K562 (cell line): ENCODE results near the gene TACC3. TPM values are rescaled to one million over a fixed set of nuclear protein-coding genes. Genes with fewer than 3 reads are reported as not detected.
A peak's percentile ranks its signal among the peaks of the same experiment; 100 is the strongest.

Experiments
- CREBBP ChIP-seq: IDR thresholded peaks from one replicate; pipeline ENCODE4 v1.6.1; 2012; ENCODE audit warnings: low read depth, mild to moderate bottlenecking, control low read depth, inconsistent platforms, low read length
- CTBP1 ChIP-seq: fragments of 450-650 bp; IDR thresholded peaks from 2 replicates; pipeline ENCODE4 v1.6.1; 2016; ENCODE audit warnings: borderline replicate concordance
- HNRNPK ChIP-seq: fragments of 200-400 bp; formaldehyde crosslinking; IDR thresholded peaks from one replicate; pipeline ENCODE4 v1.6.1; 2018; ENCODE audit warnings: mild to moderate bottlenecking, low read depth, low read length; ENCODE audit not compliant: poor library complexity, severe bottlenecking
- MYC ChIP-seq, 2 experiments: fragments of 250-450 bp in 1 of 2; sonication (Bioruptor Pico) in 1 of 2; IDR thresholded peaks; 2 replicates each; pipeline versions ENCODE4 v1.5.1 to v1.6.1; 2012 to 2021; ENCODE audit warnings: low read depth in 2 of 2, borderline replicate concordance in 1 of 2, improper control_type of control experiment in 1 of 2, low read length in 1 of 2, mild to moderate bottlenecking in 1 of 2, moderate library complexity in 1 of 2
- TCF7L2 ChIP-seq: fragments of 150-350 bp; IDR thresholded peaks from 2 replicates; pipeline ENCODE4 v1.6.1; 2016; ENCODE audit warnings: low read depth, mild to moderate bottlenecking, low read length, moderate library complexity
- YY1 ChIP-seq, 3 experiments: IDR thresholded peaks; 2 replicates each; pipeline ENCODE4 v1.6.1; 2011; ENCODE audit warnings: low read length in 2 of 3, mild to moderate bottlenecking in 2 of 3, moderate library complexity in 2 of 3, borderline replicate concordance in 1 of 3, control low read depth in 1 of 3, low read depth in 1 of 3; ENCODE audit not compliant: insufficient read depth in 3 of 3, insufficient replicate concordance in 2 of 3, control insufficient read depth in 1 of 3, insufficient read length in 1 of 3; ENCODE audit errors: extremely low read depth in 1 of 3
- ZBTB12 ChIP-seq: fragments of 250-450 bp; sonication (Bioruptor Pico); IDR thresholded peaks from 2 replicates; pipeline ENCODE4 v1.4.0; 2020
- ZFX ChIP-seq: sonication (generic); formaldehyde crosslinking; IDR thresholded peaks from 2 replicates; pipeline ENCODE4 v1.8.0; 2022; ENCODE audit warnings: mild to moderate bottlenecking, missing genetic modification reagents, moderate library complexity
- ZNF740 ChIP-seq, 3 experiments: fragments of 200-800 bp in 1 of 3; sonication (Bioruptor generic) in 1 of 3; sonication (generic) in 1 of 3; formaldehyde crosslinking in 1 of 3; IDR thresholded peaks; 2 replicates each; pipeline versions ENCODE4 v1.6.1 to v1.8.0; 2016 to 2022; ENCODE audit warnings: mild to moderate bottlenecking in 2 of 3, missing compliant biosample characterization in 2 of 3, missing genetic modification characterization in 2 of 3, missing genetic modification reagents in 1 of 3
- polyA plus RNA-seq, 8 experiments: library from polyadenylated mRNA; depleted of rRNA in 4 of 8; stranded (reverse) in 5 of 8; unstranded in 3 of 8; fragments of >200 nt; fragmentation: Nextera tagmentation in 2 of 8; fragmentation: Illumina TruSeq in 1 of 8; extraction: Ambion mirVana in 2 of 8; extraction: Trizol in 1 of 8; gene quantifications; 2 replicates each; pipeline versions ENCODE4 v1.2.1 to v1.2.3, GENCODE V29; 2011 to 2014; ENCODE audit warnings: inconsistent platforms in 1 of 8, missing spikeins in 1 of 8
- total RNA-seq, 7 experiments: library from RNA; depleted of rRNA in 6 of 7; stranded (reverse); fragments of >200 nt in 6 of 7; fragmentation: Illumina TruSeq in 2 of 7; extraction: Trizol in 2 of 7; gene quantifications; 2 replicates each; pipeline versions ENCODE4 v1.2.1 to v1.2.3, GENCODE V29; 2011 to 2021; ENCODE audit warnings: low replicate concordance in 1 of 7
- TF ChIP-seq, protein P1 (sequence below), 2 experiments: IDR thresholded peaks; 2 replicates each; pipeline ENCODE4 v1.6.1; 2011; ENCODE audit warnings: borderline replicate concordance in 1 of 2, control low read depth in 1 of 2, low read depth in 1 of 2, low read length in 1 of 2, mild to moderate bottlenecking in 1 of 2, mixed read lengths in 1 of 2, moderate library complexity in 1 of 2; ENCODE audit not compliant: insufficient read depth in 1 of 2, insufficient read length in 1 of 2, poor library complexity in 1 of 2, severe bottlenecking in 1 of 2; ENCODE audit errors: extremely low read depth in 1 of 2
- TF ChIP-seq, protein P2 (sequence below): fragments of 450-650 bp; IDR thresholded peaks from 2 replicates; pipeline ENCODE4 v1.6.1; 2016; ENCODE audit warnings: missing biosample characterization, missing genetic modification characterization
- TF ChIP-seq, protein P3 (sequence below): fragments of 450-650 bp; IDR thresholded peaks from 2 replicates; pipeline ENCODE4 v1.6.1; 2016; ENCODE audit warnings: borderline replicate concordance
- TF ChIP-seq, protein P4 (sequence below): sonication (generic); formaldehyde crosslinking; IDR thresholded peaks from 2 replicates; pipeline ENCODE4 v1.8.1; 2023; ENCODE audit warnings: mild to moderate bottlenecking, missing genetic modification reagents

Gene TACC3
- total and polyA plus RNA-seq, 9 of the 15 experiments (the other 6 are each of a cell fraction or from before 2014, with no cell fraction given) = 1.9 to 122 (median 55.6) TPM

GRCh38 chr4:1748465-1748995 is 27.2 kb downstream of the TACC3 start (continued):
- TF ChIP-seq, protein P1, sequence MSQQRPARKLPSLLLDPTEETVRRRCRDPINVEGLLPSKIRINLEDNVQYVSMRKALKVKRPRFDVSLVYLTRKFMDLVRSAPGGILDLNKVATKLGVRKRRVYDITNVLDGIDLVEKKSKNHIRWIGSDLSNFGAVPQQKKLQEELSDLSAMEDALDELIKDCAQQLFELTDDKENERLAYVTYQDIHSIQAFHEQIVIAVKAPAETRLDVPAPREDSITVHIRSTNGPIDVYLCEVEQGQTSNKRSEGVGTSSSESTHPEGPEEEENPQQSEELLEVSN (IDR thresholded peaks at IDR 0.05; ENCODE audit: borderline replicate concordance in 1 of 2, extremely low read depth in 1 of 2, insufficient read depth in 1 of 2, insufficient read length in 1 of 2, low read depth in 1 of 2, low read length in 1 of 2, poor library complexity in 1 of 2, severe bottlenecking in 1 of 2) = peak in 1 of 2 experiments; percentile 37
- TF ChIP-seq CTBP1 (0 out of 2 replicates have a peak, but pooled peaks have one; percentile 32), MYC (IDR thresholded peaks at IDR 0.05; ENCODE audit: low read depth, low read length) (0 out of 2 replicates have a peak, but pooled peaks have one; percentile 13), MYC (CRISPR knock-in tag; IDR thresholded peaks at IDR 0.05; ENCODE audit: borderline replicate concordance, low read depth) (no peak), CREBBP (no peak), ZBTB12 (CRISPR knock-in tag) (no peak), YY1 (IDR thresholded peaks at IDR 0.05; ENCODE audit: borderline replicate concordance in 1 of 3, control insufficient read depth in 1 of 3, extremely low read depth in 1 of 3, insufficient read depth in 3 of 3, insufficient read length in 1 of 3, insufficient replicate concordance in 2 of 3, low read depth in 1 of 3, low read length in 2 of 3) (peak in 1 of 3 experiments; percentile 29), ZFX (CRISPR knock-in tag) (peak; percentile 41; the same call in 1 of the 2 replicates), ZNF740 (CRISPR knock-in tag; IDR thresholded peaks at IDR 0.05) (peak; percentile 49; the same call in 1 of the 2 replicates), ZNF740 (tag; IDR thresholded peaks at IDR 0.05) (no peak), TCF7L2 (no peak), HNRNPK (peak; percentile 95)
- TF ChIP-seq, protein P2, sequence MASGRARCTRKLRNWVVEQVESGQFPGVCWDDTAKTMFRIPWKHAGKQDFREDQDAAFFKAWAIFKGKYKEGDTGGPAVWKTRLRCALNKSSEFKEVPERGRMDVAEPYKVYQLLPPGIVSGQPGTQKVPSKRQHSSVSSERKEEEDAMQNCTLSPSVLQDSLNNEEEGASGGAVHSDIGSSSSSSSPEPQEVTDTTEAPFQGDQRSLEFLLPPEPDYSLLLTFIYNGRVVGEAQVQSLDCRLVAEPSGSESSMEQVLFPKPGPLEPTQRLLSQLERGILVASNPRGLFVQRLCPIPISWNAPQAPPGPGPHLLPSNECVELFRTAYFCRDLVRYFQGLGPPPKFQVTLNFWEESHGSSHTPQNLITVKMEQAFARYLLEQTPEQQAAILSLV = no peak
- TF ChIP-seq, protein P3, sequence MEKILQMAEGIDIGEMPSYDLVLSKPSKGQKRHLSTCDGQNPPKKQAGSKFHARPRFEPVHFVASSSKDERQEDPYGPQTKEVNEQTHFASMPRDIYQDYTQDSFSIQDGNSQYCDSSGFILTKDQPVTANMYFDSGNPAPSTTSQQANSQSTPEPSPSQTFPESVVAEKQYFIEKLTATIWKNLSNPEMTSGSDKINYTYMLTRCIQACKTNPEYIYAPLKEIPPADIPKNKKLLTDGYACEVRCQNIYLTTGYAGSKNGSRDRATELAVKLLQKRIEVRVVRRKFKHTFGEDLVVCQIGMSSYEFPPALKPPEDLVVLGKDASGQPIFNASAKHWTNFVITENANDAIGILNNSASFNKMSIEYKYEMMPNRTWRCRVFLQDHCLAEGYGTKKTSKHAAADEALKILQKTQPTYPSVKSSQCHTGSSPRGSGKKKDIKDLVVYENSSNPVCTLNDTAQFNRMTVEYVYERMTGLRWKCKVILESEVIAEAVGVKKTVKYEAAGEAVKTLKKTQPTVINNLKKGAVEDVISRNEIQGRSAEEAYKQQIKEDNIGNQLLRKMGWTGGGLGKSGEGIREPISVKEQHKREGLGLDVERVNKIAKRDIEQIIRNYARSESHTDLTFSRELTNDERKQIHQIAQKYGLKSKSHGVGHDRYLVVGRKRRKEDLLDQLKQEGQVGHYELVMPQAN = no peak
- TF ChIP-seq, protein P4, sequence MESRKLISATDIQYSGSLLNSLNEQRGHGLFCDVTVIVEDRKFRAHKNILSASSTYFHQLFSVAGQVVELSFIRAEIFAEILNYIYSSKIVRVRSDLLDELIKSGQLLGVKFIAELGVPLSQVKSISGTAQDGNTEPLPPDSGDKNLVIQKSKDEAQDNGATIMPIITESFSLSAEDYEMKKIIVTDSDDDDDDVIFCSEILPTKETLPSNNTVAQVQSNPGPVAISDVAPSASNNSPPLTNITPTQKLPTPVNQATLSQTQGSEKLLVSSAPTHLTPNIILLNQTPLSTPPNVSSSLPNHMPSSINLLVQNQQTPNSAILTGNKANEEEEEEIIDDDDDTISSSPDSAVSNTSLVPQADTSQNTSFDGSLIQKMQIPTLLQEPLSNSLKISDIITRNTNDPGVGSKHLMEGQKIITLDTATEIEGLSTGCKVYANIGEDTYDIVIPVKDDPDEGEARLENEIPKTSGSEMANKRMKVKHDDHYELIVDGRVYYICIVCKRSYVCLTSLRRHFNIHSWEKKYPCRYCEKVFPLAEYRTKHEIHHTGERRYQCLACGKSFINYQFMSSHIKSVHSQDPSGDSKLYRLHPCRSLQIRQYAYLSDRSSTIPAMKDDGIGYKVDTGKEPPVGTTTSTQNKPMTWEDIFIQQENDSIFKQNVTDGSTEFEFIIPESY = peak; percentile 61; the same call in 1 of the 2 replicates
